IPS-NIHi7 (cell line): ENCODE data around the gene CPNE4.
"Not testable (repeated sequence)": the region's sequence is repeated elsewhere in the genome, so short reads cannot be mapped to it uniquely, and the experiment has no call there.

ENCODE experiments used
- DNase-seq: peaks from one replicate; pipeline ENCODE4 v3.0.0; 2012; ENCODE audit warnings: mixed read lengths; ENCODE audit errors: extremely low spot score

CPNE4 gene

GRCh38 chr3:132016061-132017041 lies 18.5 kb downstream of the CPNE4 start:
- no peak for DNase-seq

- no peak for DNase-seq
These were observed 20.7 kb downstream of the CPNE4 start for GRCh38 chr3:132014105-132014504.

GRCh38 chr3:132009241-132009640 lies 25.6 kb downstream of the CPNE4 start:
- no peak for DNase-seq

GRCh38 chr3:132008837-132009236 lies 26.0 kb downstream of the CPNE4 start:
- DNase-seq = no peak

GRCh38 chr3:132007617-132008016 lies 27.2 kb downstream of the CPNE4 start:
- no peak for DNase-seq

- DNase-seq = peak; percentile 58
These were observed 28.1 kb downstream of the CPNE4 start for GRCh38 chr3:132006605-132007204.

- DNase-seq = no peak
These were observed 30.2 kb downstream of the CPNE4 start for GRCh38 chr3:132004571-132004970.

- no peak for DNase-seq
These were observed 31.1 kb downstream of the CPNE4 start for GRCh38 chr3:132003685-132004084.

GRCh38 chr3:132001999-132002398 lies 32.8 kb downstream of the CPNE4 start:
- DNase-seq = no peak

- DNase-seq = no peak
These were observed 33.8 kb downstream of the CPNE4 start for GRCh38 chr3:132001036-132001435.

GRCh38 chr3:131998027-131998426 lies 36.8 kb downstream of the CPNE4 start:
- no peak for DNase-seq

- no peak for DNase-seq
These were observed 38.9 kb downstream of the CPNE4 start for GRCh38 chr3:131995891-131996290.

GRCh38 chr3:131989318-131989717 lies 45.5 kb downstream of the CPNE4 start:
- DNase-seq = no peak

GRCh38 chr3:131988209-131988608 lies 46.6 kb downstream of the CPNE4 start:
- DNase-seq = no peak

- no peak for DNase-seq
These were observed 51.1 kb downstream of the CPNE4 start for GRCh38 chr3:131983689-131984088.

GRCh38 chr3:131981323-131981722 lies 53.5 kb downstream of the CPNE4 start:
- no peak for DNase-seq

GRCh38 chr3:131976448-131976847 lies 58.4 kb downstream of the CPNE4 start:
- no peak for DNase-seq

- no peak for DNase-seq
These were observed 59.8 kb downstream of the CPNE4 start for GRCh38 chr3:131975047-131975446.

GRCh38 chr3:131973731-131974130 lies 61.1 kb downstream of the CPNE4 start:
- no peak for DNase-seq

- no peak for DNase-seq
These were observed 62.3 kb downstream of the CPNE4 start for GRCh38 chr3:131972550-131972949.

GRCh38 chr3:131972091-131972490 lies 62.7 kb downstream of the CPNE4 start:
- no peak for DNase-seq

GRCh38 chr3:131963442-131963841 lies 71.4 kb downstream of the CPNE4 start:
- DNase-seq = not testable (repeated sequence)

- no peak for DNase-seq
These were observed 71.8 kb downstream of the CPNE4 start for GRCh38 chr3:131962982-131963381.
